OCI-LY7 (cell line): ENCODE results near the gene ARID4A. TPM values are rescaled to one million over a fixed set of nuclear protein-coding genes. Genes with fewer than 3 reads are reported as not detected.
"Not testable (repeated sequence)": the region's sequence is repeated elsewhere in the genome, so short reads cannot be mapped to it uniquely, and the experiment has no call there.

Experiments used
- BruUV-seq: library from RNA; stranded (reverse); fragments of 400-500 nt; replicated peaks from 2 replicates; lab custom pipeline; 2021; lab: Mats Ljungman, UMichigan
- CTCF ChIA-PET: fragments of 300-600 bp; sonication (Branson Sonifier 250); formaldehyde crosslinking; loops from one replicate; lab custom pipeline; 2022; ENCODE audit warnings: antibody characterized with exemption; ENCODE audit not compliant: unreplicated experiment; lab: Charles Lee
- POLR2A ChIA-PET: fragments of 300-600 bp; sonication (Branson Sonifier 250); formaldehyde crosslinking; loops from one replicate; lab custom pipeline; 2022; ENCODE audit warnings: antibody characterized with exemption; lab: Charles Lee
- DNase-seq: peaks from one replicate; pipeline ENCODE4 v3.0.0-alpha.2; 2015; ENCODE audit warnings: low spot score
- H2AFZ ChIP-seq: fragments of 200-600 bp; sonication (generic), shearing (Covaris generic); 2 replicates; pipeline ENCODE4 v1.6.1; 2014; ENCODE audit warnings: mild to moderate bottlenecking, antibody characterized with exemption, low read length, moderate library complexity
- H3K27ac ChIP-seq: fragments of 200-600 bp; sonication (generic); 2 replicates; pipeline ENCODE4 v1.5.1; 2014; ENCODE audit warnings: mixed run types, low read depth, mild to moderate bottlenecking, moderate library complexity, low read length, inconsistent platforms; ENCODE audit not compliant: poor library complexity, severe bottlenecking
- H3K36me3 ChIP-seq: fragments of 200-600 bp; sonication (generic); 2 replicates; pipeline ENCODE4 v1.6.1; 2014; ENCODE audit warnings: mild to moderate bottlenecking, antibody characterized with exemption, low read length, moderate library complexity, mixed read lengths; ENCODE audit not compliant: insufficient read depth
- H3K4me1 ChIP-seq: fragments of 200-600 bp; sonication (generic); 2 replicates; pipeline ENCODE4 v1.5.1; 2014; ENCODE audit warnings: mild to moderate bottlenecking, low read length; ENCODE audit not compliant: insufficient read depth, poor library complexity, severe bottlenecking
- H3K4me2 ChIP-seq: fragments of 200-600 bp; sonication (generic); 2 replicates; pipeline ENCODE4 v1.6.1; 2014; ENCODE audit warnings: mild to moderate bottlenecking, low read length
- H3K4me3 ChIP-seq: fragments of 200-600 bp; sonication (generic); 2 replicates; pipeline ENCODE4 v1.5.1; 2014; ENCODE audit warnings: mild to moderate bottlenecking, low read depth, low read length; ENCODE audit not compliant: poor library complexity, severe bottlenecking
- H3K79me2 ChIP-seq: fragments of 200-600 bp; sonication (generic); 2 replicates; pipeline ENCODE4 v1.6.1; 2016; ENCODE audit warnings: low read depth, mild to moderate bottlenecking, low read length, moderate library complexity, mixed read lengths; ENCODE audit not compliant: insufficient read depth
- H3K9me2 ChIP-seq: fragments of 200-600 bp; sonication (generic); 2 replicates; pipeline ENCODE4 v1.6.1; 2016; ENCODE audit warnings: mild to moderate bottlenecking, low read length, mixed read lengths; ENCODE audit not compliant: insufficient read depth
- H3K9me3 ChIP-seq: fragments of 200-600 bp; sonication (generic); 2 replicates; pipeline ENCODE4 v1.6.1; 2014; ENCODE audit warnings: mild to moderate bottlenecking, mixed run types, low read length, mixed read lengths
- H4K20me1 ChIP-seq: fragments of 200-600 bp; sonication (generic); 2 replicates; pipeline ENCODE4 v1.6.1; 2014; ENCODE audit warnings: mild to moderate bottlenecking, antibody characterized with exemption, low read length, moderate library complexity, mixed read lengths; ENCODE audit not compliant: insufficient read depth
- CTCF ChIP-seq: fragments of 200-600 bp; sonication (generic); conservative IDR thresholded peaks from 2 replicates; pipeline ENCODE4 v1.5.1; 2014; ENCODE audit warnings: mild to moderate bottlenecking, antibody characterized with exemption, low read length, moderate library complexity, mixed read lengths
- EZH2phosphoT487 ChIP-seq: fragments of 200-600 bp; sonication (generic); IDR thresholded peaks from 2 replicates; pipeline ENCODE4 v1.6.1; 2018; ENCODE audit warnings: low read depth, borderline replicate concordance, mild to moderate bottlenecking, mixed run types, antibody characterized with exemption, low read length, moderate library complexity, mixed read lengths
- intact Hi-C: fragments of 100-400 bp; cut with micrococcal nuclease; formaldehyde crosslinking; loops from one replicate; pipeline ENCODE4 v1.10.0; 2022; ENCODE audit not compliant: unreplicated experiment
- small RNA-seq: library from RNA; depleted of rRNA; stranded (forward); fragments of <200 nt; gene quantifications from one replicate; pipeline ENCODE3, GENCODE V24; 2014
- total RNA-seq, 2 experiments: library from RNA; depleted of rRNA in 1 of 2; stranded (reverse); fragments of >200 nt in 1 of 2; shearing (Covaris generic) in 1 of 2; gene quantifications; 2 replicates each; pipeline ENCODE4 v1.2.3, GENCODE V29; 2014 to 2022

Gene ARID4A
- total RNA-seq, 2 experiments from 2014 or later, result 10.3 to 38.2 TPM

- no peaks in the 10 kb centered on the region for H3K9me2 ChIP-seq
- H3K4me2 ChIP-seq, result no peak overlapping the region
- intact Hi-C loops, result no loop called here
- no peak overlapping the region for H3K4me3 ChIP-seq
- H3K4me1 ChIP-seq, result no peaks in the 10 kb centered on the region
- H3K79me2 ChIP-seq, result peaks cover 60% of the 10 kb centered on the region
- no peak overlapping the region for H2AFZ ChIP-seq
- BruUV-seq, result no TSS peak
- ChIA-PET CTCF (no interaction called here), POLR2A (interaction anchor here (0.7 kb wide), 1 partner anchor 67 kb away, joined by 4 read pairs; no protein-coding TSS in a partner anchor)
- no peak for DNase-seq
- peaks cover 6% of the 10 kb centered on the region; the same call in 1 of the 2 replicates for H3K9me3 ChIP-seq
- peaks cover 97% of the 10 kb centered on the region for H3K36me3 ChIP-seq
- TF ChIP-seq EZH2phosphoT487 (no peak), CTCF (no peak)
- no peaks in the 10 kb centered on the region for H4K20me1 ChIP-seq
- no peak overlapping the region for H3K27ac ChIP-seq
Observed at GRCh38 chr14:58415636-58416547, 117.5 kb downstream of the ARID4A start.

- H4K20me1 ChIP-seq, intact Hi-C loops, H3K9me2 ChIP-seq, H3K27ac ChIP-seq, CTCF ChIA-PET, DNase-seq, H2AFZ ChIP-seq, H3K4me2 ChIP-seq, H3K4me3 ChIP-seq, BruUV-seq, H3K9me3 ChIP-seq, H3K4me1 ChIP-seq: not testable (repeated sequence)
- Histone ChIP-seq H3K79me2 (peaks cover 64% of the 10 kb centered on the region), H3K36me3 (peaks cover 97% of the 10 kb centered on the region)
- POLR2A ChIA-PET, result interaction anchor here (0.6 kb wide), 1 partner anchor 134 kb away, joined by 5 read pairs; no protein-coding TSS in a partner anchor
Observed at GRCh38 chr14:58416934-58417333, 118.6 kb downstream of the ARID4A start.

Small RNAs within 50 kb of the gene (small RNA-seq; reads per million reads assigned to genes)
- gene RNU6-341P, result not detected

Other genes with a start within 250 kb of the ARID4A start
- 0.25 and 0.67 TPM in 2 replicates for gene ARMH4, start 146.3 kb upstream of the ARID4A start, total RNA-seq (2014; rRNA removed; shearing (Covaris generic))
- gene ARMH4, start 146.3 kb upstream of the ARID4A start, total RNA-seq (2022), result not detected in 2 replicates
- 34.3 and 42.5 TPM in 2 replicates for gene ACTR10, start 98.4 kb upstream of the ARID4A start, total RNA-seq (2014; rRNA removed; shearing (Covaris generic))
- 59.9 and 60.4 TPM in 2 replicates for gene ACTR10, start 98.4 kb upstream of the ARID4A start, total RNA-seq (2022)
- 88.9 and 89.1 TPM in 2 replicates for gene PSMA3, start 53.7 kb upstream of the ARID4A start, total RNA-seq (2014; rRNA removed; shearing (Covaris generic))
- gene PSMA3, start 53.7 kb upstream of the ARID4A start, total RNA-seq (2022), result 171 and 206 TPM in 2 replicates
- gene TOMM20L, start 97.4 kb downstream of the ARID4A start, total RNA-seq (2014; rRNA removed; shearing (Covaris generic)), result not detected in 2 replicates
- gene TOMM20L, start 97.4 kb downstream of the ARID4A start, total RNA-seq (2022), result not detected in 2 replicates
- 33.0 and 37.2 TPM in 2 replicates for gene TIMM9, start 129.0 kb downstream of the ARID4A start, total RNA-seq (2014; rRNA removed; shearing (Covaris generic))
- gene TIMM9, start 129.0 kb downstream of the ARID4A start, total RNA-seq (2022), result 60.3 and 60.6 TPM in 2 replicates
- gene KIAA0586, start 129.2 kb downstream of the ARID4A start, total RNA-seq (2014; rRNA removed; shearing (Covaris generic)), result 20.5 and 20.8 TPM in 2 replicates
- gene KIAA0586, start 129.2 kb downstream of the ARID4A start, total RNA-seq (2022), result 40.9 and 41.7 TPM in 2 replicates